Stimulated activated CD8-positive, alpha-beta memory T cell treated with anti-CD3 and anti-CD28 coated beads, Interleukin-2, amount 100 ng/mL, for 1 hour (primary cell): ENCODE data around the gene SLC29A3.

Experiments used
- DNase-seq, 2 donors: peaks; one replicate each; pipeline ENCODE4 v3.0.0-alpha.2; 2020; ENCODE audit warnings: low read depth in 2 of 2

Gene SLC29A3

GRCh38 chr10:71321386-71321785 is 2.3 kb downstream of the SLC29A3 start:
- DNase-seq, result no peak

DNA sequence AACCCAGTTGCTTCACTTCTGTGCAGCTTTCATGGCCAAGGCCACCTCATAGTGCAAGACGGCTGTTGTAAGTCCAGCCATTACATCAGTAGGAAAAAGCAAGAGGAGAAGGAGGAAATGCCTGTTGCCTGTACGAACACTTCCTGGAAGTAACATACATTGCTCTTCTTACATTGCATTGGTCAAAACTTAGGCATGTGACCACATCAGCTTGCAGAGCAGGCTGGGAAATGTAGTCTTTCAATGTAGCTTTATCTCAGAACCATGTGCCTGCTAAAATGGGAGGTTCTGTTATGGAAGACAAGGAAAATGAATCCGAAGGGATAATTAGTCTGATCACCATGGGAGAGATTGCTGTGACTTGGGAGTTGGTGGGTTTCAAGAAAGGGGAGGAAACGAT is 4.3 kb downstream of the SLC29A3 start:
- no peak for DNase-seq

- DNase-seq, result no peak
Observed at GRCh38 chr10:71324743-71325142, 5.7 kb downstream of the SLC29A3 start.

DNA sequence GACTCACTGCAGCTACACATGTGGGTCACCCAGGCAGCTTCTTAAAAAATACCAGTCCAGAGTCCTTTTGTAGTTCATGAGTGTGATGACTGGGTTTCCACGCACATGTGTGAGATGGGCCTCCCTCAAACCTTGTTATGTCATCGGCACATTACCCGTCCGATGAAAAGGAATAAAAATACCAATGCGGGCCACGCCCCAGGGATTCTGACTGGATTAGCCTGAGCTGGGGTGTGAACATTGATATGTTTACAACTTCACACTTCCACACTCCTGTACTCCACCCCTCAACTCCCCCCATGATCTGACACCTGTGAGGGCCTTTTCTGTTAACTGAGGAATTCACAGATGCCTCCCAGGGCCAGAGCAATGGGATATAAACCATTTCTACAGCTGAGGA is 6.2 kb downstream of the SLC29A3 start:
- no peak for DNase-seq

DNA sequence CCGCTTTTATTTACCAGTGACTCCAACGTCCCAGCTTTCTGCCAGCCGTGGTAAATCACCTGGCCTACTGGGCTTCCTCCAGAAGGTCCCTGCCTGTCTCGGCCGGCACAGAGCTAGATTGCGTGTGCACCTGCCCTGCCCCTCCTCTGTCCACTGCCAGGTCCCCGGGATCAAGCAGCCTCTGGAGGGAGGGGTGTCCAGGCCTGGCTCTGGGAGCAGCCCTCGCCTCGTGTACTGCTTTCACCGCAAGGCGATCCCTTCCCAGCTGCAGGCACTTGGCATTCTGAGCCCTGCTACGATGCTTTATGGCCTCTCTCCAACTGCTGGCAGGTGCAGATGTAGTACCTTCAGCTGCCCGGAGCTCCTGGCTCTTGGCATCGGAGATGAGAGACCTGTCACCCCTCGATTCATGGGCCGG is 7.4 kb downstream of the SLC29A3 start:
- no peak for DNase-seq

GRCh38 chr10:71330789-71331404 is 11.8 kb downstream of the SLC29A3 start:
- DNase-seq, result no peak

GRCh38 chr10:71331736-71332135 is 12.7 kb downstream of the SLC29A3 start:
- no peak for DNase-seq

DNA sequence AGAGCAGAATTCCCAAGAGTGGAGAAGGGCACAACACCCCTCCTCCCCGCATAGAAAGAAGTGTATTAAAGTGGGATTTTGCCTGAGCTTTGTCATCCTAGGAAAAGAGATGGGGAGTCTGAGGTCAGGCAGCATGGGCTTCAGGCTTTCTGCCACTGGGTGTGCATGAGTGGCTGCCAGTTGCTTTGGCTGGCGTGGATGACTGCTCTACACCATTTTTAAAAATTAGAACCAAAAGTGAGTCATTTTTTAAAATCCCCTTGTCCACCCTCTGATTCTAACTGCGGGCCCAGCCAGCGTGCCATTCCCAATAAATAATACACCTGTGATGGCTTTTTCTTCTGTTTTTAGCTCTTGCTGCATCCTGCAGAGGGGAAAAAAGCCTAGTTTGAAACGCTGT is 13.4 kb downstream of the SLC29A3 start:
- no peak for DNase-seq

DNA sequence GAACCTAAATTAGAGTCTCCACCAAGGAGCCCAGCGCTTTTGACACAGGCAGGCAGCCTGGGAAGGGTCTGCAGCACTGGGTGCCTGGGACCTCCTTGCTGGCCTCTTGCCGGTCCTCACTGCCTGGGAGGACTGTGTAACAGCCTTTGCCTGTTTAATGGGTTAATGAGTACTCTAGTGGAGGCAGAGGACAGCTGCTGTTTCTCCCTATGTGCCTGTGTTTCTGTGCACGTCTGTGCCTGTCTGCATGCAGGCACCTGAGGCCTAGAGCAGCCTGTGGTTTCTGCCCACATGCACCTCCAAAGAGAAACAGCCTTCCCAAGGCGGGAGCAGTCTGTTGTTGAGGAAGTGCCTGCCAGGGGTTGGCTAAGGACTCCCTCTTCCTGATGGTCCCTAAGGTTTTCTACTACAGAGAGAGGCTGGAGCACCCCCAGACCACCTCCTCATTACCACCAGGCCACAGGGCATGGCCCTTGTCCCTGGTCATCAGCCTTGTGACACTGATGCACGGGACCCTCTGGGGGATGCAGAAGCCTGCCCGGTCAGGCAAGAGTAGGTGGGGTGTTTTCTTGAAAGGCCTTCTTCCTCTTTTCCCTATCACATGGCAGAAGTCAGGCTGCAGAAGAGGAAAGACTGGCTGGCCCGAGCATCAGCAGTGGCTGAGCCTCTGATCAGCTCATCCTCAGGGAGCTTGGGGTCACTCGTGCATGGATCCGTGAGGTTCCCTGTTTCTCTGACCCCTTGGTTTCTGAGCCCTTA is 14.2 kb downstream of the SLC29A3 start:
- no peak for DNase-seq

DNA sequence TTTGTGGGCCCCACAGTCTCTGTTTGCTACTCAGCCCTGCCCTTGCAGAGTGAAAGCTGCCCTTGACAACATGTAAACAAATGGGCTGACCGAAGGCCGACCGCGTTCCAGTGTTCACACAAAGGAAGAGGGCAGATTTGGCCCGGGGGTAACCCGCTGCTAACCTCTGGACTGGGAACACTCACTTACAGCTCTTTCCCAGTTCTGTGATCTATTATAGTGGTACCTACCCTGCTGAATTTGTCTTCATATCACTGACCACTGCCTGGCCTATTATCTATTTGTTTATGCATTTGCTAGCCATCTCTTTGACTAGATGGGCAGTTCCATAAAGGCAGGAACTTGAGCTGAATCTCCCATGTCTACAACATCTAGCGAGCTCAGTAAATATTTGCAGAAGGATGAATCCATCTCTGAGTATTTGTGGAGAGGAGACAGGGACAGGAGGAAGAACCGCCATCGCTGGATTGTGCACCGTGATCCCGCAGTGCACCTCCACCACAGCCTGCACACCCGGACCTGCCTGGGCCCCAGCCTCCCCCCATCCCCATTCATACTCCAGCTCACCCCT is 15.2 kb downstream of the SLC29A3 start:
- DNase-seq, result no peak

GRCh38 chr10:71335173-71335708 is 16.2 kb downstream of the SLC29A3 start:
- no peak for DNase-seq

DNA sequence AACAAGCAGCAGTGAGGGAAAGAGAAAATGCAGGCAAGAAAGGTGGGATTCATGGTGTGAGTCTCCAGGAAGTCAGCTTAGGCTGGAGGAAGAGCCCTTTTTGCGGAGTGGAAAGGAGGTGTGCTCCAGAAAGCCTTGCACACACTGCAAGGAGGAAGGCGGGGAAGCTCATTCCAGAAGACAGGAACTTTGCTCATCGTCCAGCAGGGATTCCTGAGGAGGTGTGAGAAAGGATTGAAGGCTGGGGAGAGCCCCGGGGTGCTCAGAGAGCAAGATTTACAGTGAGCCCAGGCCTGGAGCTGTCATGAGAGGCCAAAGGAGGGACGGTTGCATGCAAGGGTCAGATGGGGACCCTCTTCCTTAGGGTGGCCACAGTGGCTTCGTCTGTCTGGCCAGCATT is 17.6 kb downstream of the SLC29A3 start:
- no peak for DNase-seq

- no peak for DNase-seq
Observed at GRCh38 chr10:71337219-71337701, 18.2 kb downstream of the SLC29A3 start.

DNA sequence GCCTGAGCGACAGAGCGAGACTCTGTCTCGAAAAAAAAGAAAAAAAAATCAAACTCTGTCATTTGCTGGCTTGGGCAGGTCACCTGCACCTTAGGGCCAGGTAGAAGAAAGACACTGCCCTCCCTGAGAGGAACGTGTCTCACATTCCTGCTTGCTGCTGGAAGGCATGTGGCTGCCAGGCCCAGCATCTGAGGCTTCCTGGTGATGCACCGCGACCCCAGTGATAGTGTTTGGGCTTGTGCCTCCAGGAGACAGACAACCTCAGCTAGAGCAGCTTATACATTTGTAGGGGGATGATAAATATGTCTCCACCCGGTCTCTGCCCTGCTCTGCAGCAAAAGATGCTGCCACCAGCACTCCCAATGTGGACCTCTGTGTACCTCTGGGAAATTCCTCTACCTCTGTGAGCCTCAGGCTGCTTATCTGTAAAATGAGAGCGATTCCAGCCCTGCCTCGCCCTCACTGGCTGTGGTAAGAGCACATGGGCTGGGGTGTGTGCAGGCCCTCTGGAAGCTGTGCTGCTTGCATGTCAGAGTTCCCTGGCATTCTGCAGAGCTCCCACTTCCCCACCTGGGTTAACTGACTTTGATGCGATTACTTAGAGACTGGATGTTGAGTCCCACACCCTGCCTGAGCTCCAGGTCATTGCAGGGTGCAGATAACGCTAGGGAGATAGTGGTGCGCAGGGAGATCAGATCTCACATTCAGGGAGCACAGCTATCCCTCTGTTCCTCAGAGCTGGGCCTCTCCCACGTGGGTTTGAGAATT is 19.9 kb downstream of the SLC29A3 start:
- no peak for DNase-seq

GRCh38 chr10:71339796-71340589 is 20.9 kb downstream of the SLC29A3 start:
- DNase-seq, result no peak

DNA sequence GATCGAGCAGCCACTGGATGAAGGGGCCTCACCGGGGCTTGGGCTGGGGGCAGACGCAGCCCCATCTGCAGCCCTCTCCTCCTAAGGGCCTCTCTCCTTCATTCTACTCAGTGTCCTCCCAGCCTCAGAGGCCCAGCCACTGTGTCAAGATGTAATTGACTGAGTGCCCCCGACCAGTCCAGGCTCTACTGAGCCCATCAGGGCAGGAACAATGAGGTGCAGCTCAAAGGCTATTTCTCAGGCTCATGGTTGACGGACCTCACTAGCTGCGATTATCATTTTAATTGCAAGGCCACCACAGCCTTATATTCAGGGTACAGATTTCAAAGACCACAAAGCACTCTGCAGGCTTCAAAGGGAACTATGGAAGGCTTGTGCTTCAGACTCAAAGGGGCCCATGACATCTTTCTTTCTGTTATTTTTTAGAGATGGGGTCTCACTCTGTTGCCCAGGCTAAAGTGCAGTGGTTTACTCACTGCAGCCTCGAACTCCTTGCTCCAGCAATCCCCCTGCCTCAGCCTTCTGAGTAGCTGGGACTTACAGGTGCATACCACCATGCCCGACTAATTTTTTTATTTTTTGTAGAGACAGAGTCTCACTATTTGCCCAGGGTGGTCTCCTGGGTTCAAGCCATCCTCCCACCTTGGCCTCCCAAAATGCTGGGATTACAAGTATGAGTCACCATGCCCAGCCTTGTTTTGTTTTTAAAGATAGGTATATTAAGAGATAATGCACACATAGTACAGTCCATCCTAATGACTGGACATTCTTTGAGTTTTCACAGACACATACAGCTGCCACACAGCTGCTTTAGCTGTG is 23.7 kb downstream of the SLC29A3 start:
- DNase-seq, result no peak

GRCh38 chr10:71343392-71343773 is 24.3 kb downstream of the SLC29A3 start:
- no peak for DNase-seq

DNA sequence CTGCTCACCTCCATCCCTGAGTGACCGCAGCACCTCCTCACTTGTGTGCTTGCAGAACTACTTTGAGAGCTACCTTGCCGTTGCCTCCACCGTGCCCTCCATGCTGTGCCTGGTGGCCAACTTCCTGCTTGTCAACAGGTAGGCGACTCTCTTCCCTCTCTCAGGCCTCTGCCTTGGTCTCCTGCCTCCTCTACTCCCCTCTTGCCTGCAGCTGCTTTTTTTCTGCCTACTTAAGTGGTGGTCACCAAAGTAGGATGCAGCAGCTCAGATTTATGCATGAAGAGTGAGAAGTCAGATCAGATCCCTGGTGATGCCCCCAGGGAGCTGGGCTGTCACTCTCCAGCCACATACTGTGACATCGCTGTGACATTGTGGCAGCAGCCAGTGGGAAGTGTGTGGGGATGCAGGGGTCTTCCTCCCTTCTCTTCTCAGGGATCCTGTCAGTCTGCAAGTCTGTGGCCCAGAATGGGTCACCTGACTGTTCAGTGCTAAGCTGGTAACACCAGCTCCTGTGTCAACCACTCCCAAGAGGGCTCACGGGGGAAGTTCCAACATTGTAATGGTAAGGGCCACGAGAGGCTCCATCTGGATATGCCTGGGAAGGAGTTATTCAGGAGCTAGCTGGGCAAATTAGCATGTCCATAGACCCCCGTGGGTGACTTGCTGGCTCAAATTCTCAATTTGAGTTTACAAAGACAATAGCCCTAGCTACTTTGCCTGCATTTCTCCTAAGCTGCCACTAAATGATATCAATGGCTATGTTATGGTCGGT is 25.3 kb downstream of the SLC29A3 start:
- DNase-seq, result no peak

DNA sequence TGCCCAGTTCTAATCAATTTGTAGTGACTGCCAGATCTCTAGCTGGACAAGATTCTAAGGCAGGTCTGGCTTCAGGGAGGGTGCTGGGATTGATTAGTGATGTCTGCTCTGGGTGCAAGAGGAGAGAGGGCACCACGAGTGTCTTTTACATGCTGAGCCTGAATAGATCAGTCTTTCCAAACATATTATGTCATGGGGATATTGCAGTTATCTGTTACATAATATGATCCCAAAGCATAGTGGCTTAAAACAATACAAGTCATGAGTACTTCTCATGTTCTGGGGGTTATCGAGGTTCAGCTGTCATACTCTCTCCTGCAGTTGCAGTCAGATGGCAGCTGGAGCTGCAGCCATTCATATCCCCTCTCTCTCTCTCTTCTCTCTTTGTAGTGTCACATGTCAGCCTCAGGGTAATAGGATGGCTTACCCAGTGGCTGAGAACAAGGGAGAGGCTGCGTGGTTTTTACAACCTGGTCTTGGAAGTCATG is 26.0 kb downstream of the SLC29A3 start:
- no peak for DNase-seq
